Measurements from ENCODE around the gene MSH6.

DNA sequence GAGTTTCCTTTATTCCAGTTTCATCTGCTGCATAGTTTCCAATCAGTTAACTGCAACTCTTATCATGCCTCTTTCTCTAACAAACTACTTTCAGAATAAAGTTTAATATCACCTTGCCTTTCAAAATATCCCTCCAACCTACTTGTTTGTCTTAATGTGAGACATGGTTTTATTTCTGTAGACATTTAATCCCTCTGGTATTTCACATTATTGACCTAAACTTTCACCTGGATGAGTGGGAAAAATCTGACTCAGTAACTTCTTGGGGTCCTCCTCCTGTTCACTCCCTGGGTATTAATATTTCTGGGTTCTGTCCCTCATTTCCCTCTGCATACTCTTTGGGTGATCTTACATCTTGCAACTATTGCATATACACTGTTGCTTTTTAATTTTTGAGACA is 27.9 kb downstream of the MSH6 start:
- TF ChIP-seq, protein P1, sequence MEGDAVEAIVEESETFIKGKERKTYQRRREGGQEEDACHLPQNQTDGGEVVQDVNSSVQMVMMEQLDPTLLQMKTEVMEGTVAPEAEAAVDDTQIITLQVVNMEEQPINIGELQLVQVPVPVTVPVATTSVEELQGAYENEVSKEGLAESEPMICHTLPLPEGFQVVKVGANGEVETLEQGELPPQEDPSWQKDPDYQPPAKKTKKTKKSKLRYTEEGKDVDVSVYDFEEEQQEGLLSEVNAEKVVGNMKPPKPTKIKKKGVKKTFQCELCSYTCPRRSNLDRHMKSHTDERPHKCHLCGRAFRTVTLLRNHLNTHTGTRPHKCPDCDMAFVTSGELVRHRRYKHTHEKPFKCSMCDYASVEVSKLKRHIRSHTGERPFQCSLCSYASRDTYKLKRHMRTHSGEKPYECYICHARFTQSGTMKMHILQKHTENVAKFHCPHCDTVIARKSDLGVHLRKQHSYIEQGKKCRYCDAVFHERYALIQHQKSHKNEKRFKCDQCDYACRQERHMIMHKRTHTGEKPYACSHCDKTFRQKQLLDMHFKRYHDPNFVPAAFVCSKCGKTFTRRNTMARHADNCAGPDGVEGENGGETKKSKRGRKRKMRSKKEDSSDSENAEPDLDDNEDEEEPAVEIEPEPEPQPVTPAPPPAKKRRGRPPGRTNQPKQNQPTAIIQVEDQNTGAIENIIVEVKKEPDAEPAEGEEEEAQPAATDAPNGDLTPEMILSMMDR (IDR thresholded peaks at IDR 0.05; ENCODE audit: poor library complexity, severe bottlenecking) = no peak
- TF ChIP-seq RAD21 (conservative IDR thresholded peaks at IDR 0.05) = no peak
- no peak for TF ChIP-seq EZH2 (IDR thresholded peaks at IDR 0.05; ENCODE audit: borderline replicate concordance, insufficient read depth, low read length, poor library complexity, severe bottlenecking)
- no peak for TF ChIP-seq TAF1 (IDR thresholded peaks at IDR 0.05; ENCODE audit: low read depth)
- no peak for TF ChIP-seq POLR2AphosphoS5 (IDR thresholded peaks at IDR 0.05)
- no peak for TF ChIP-seq EP300 (conservative IDR thresholded peaks at IDR 0.05; ENCODE audit: poor library complexity, severe bottlenecking)
- TF ChIP-seq, protein P2, sequence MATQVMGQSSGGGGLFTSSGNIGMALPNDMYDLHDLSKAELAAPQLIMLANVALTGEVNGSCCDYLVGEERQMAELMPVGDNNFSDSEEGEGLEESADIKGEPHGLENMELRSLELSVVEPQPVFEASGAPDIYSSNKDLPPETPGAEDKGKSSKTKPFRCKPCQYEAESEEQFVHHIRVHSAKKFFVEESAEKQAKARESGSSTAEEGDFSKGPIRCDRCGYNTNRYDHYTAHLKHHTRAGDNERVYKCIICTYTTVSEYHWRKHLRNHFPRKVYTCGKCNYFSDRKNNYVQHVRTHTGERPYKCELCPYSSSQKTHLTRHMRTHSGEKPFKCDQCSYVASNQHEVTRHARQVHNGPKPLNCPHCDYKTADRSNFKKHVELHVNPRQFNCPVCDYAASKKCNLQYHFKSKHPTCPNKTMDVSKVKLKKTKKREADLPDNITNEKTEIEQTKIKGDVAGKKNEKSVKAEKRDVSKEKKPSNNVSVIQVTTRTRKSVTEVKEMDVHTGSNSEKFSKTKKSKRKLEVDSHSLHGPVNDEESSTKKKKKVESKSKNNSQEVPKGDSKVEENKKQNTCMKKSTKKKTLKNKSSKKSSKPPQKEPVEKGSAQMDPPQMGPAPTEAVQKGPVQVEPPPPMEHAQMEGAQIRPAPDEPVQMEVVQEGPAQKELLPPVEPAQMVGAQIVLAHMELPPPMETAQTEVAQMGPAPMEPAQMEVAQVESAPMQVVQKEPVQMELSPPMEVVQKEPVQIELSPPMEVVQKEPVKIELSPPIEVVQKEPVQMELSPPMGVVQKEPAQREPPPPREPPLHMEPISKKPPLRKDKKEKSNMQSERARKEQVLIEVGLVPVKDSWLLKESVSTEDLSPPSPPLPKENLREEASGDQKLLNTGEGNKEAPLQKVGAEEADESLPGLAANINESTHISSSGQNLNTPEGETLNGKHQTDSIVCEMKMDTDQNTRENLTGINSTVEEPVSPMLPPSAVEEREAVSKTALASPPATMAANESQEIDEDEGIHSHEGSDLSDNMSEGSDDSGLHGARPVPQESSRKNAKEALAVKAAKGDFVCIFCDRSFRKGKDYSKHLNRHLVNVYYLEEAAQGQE (IDR thresholded peaks at IDR 0.05; ENCODE audit: borderline replicate concordance) = no peak
- no peak for TF ChIP-seq MXI1 (conservative IDR thresholded peaks at IDR 0.05; ENCODE audit: poor library complexity, severe bottlenecking)

All from neural cell (in vitro differentiated cells).